ENCODE measurements around the gene FBRSL1.

Gene FBRSL1

GRCh38 chr12:132498931-132499330 lies 9.0 kb downstream of the FBRSL1 start:
- peaks cover 23 to 24% of the 10 kb centered on the region in 2 donors for H3K4me1 ChIP-seq (ENCODE audit: control insufficient read depth in 2 of 2, insufficient read depth in 1 of 2, low read depth in 1 of 2, low read length in 2 of 2)
- H3K4ac ChIP-seq (ENCODE audit: low read length) = no peak overlapping the region
- no peaks in the 10 kb centered on the region for H3K9me3 ChIP-seq (replicated peaks in 1 of 2; ENCODE audit: control insufficient read depth in 2 of 2, insufficient read depth in 1 of 2, low read depth in 1 of 2, low read length in 2 of 2)
- H2BK120ac ChIP-seq (ENCODE audit: low read depth, low read length) = no peak overlapping the region
- H2AK5ac ChIP-seq (ENCODE audit: low read depth, low read length) = no peak overlapping the region
- no CpG with 5 or more reads among the region's 12 CpGs for WGBS, 2 donors (ENCODE audit: extremely low coverage in 2 of 2, insufficient read length in 2 of 2, insufficient replicate concordance in 1 of 2)
- H3K79me1 ChIP-seq (ENCODE audit: low read depth, low read length) = peaks cover 68% of the 10 kb centered on the region
- no peak for DNase-seq (ENCODE audit: low spot score)
- no peak overlapping the region for H4K8ac ChIP-seq (ENCODE audit: low read depth, low read length)
- H3K27ac ChIP-seq (replicated peaks; ENCODE audit: low read length) = no peak overlapping the region
- no peaks in the 10 kb centered on the region for H3K27me3 ChIP-seq (ENCODE audit: control insufficient read depth in 3 of 3, insufficient read depth in 3 of 3, low read depth in 1 of 3, low read length in 3 of 3)
- peak overlapping the region; percentile 48 for H2BK5ac ChIP-seq (ENCODE audit: low read length)
- H3K18ac ChIP-seq (ENCODE audit: low read length) = peak overlapping the region; percentile 17
- peaks cover 0 to 2% of the 10 kb centered on the region in 2 donors for H3K36me3 ChIP-seq (replicated peaks in 1 of 2; ENCODE audit: control insufficient read depth in 2 of 2, insufficient read depth in 2 of 2, low read length in 2 of 2)
- H3K4me2 ChIP-seq (ENCODE audit: insufficient read depth, low read length, poor library complexity, severe bottlenecking) = no peak overlapping the region
- H2BK12ac ChIP-seq (ENCODE audit: low read length) = peak overlapping the region; percentile 75
- H3K23ac ChIP-seq (ENCODE audit: low read depth, low read length, poor library complexity) = peak overlapping the region; percentile 91
- no peak overlapping the region for H3K4me3 ChIP-seq (ENCODE audit: low read length in 2 of 2)
- no peak overlapping the region for H2AFZ ChIP-seq (ENCODE audit: low read length)
- H2BK15ac ChIP-seq (ENCODE audit: low read length) = no peak overlapping the region
- no peak overlapping the region for H4K91ac ChIP-seq (ENCODE audit: low read depth, low read length, poor library complexity)
- H3K9ac ChIP-seq (ENCODE audit: low read depth, low read length, poor library complexity) = no peak overlapping the region
- no peak overlapping the region for H3K14ac ChIP-seq (ENCODE audit: low read length)

- H3K23ac ChIP-seq (ENCODE audit: low read depth, low read length, poor library complexity) = peak overlapping the region; percentile 65
- H3K36me3 ChIP-seq (replicated peaks in 1 of 2; ENCODE audit: control insufficient read depth in 2 of 2, insufficient read depth in 2 of 2, low read length in 2 of 2) = no peaks in the 10 kb centered on the region
- H3K4me2 ChIP-seq (ENCODE audit: insufficient read depth, low read length, poor library complexity, severe bottlenecking) = no peak overlapping the region
- H3K4ac ChIP-seq (ENCODE audit: low read length) = no peak overlapping the region
- no peak overlapping the region for H4K8ac ChIP-seq (ENCODE audit: low read depth, low read length)
- no peak overlapping the region for H3K27ac ChIP-seq (replicated peaks; ENCODE audit: low read length)
- no peak overlapping the region for H2BK12ac ChIP-seq (ENCODE audit: low read length)
- H4K91ac ChIP-seq (ENCODE audit: low read depth, low read length, poor library complexity) = no peak overlapping the region
- peaks cover 58% of the 10 kb centered on the region for H3K79me1 ChIP-seq (ENCODE audit: low read depth, low read length)
- H2BK120ac ChIP-seq (ENCODE audit: low read depth, low read length) = no peak overlapping the region
- H3K9ac ChIP-seq (ENCODE audit: low read depth, low read length, poor library complexity) = peak overlapping the region; percentile 78
- H2AK5ac ChIP-seq (ENCODE audit: low read depth, low read length) = peak overlapping the region; percentile 52
- no peak overlapping the region for H2BK15ac ChIP-seq (ENCODE audit: low read length)
- no peak overlapping the region for H2AFZ ChIP-seq (ENCODE audit: low read length)
- whole genome bisulfite sequencing, 2 donors (ENCODE audit: extremely low coverage in 2 of 2, insufficient read length in 2 of 2, insufficient replicate concordance in 1 of 2) = no CpG with 5 or more reads among the region's 19 CpGs
- no peaks in the 10 kb centered on the region for H3K27me3 ChIP-seq (ENCODE audit: control insufficient read depth in 3 of 3, insufficient read depth in 3 of 3, low read depth in 1 of 3, low read length in 3 of 3)
- DNase-seq (ENCODE audit: low spot score) = no peak
- H3K4me3 ChIP-seq (ENCODE audit: low read length in 2 of 2) = no peak overlapping the region
- peak overlapping the region; percentile 84 for H3K18ac ChIP-seq (ENCODE audit: low read length)
- peak overlapping the region; percentile 89 for H3K14ac ChIP-seq (ENCODE audit: low read length)
- H2BK5ac ChIP-seq (ENCODE audit: low read length) = peak overlapping the region; percentile 48
- H3K4me1 ChIP-seq (ENCODE audit: control insufficient read depth in 2 of 2, insufficient read depth in 1 of 2, low read depth in 1 of 2, low read length in 2 of 2) = peaks cover 23 to 24% of the 10 kb centered on the region in 2 donors
- H3K9me3 ChIP-seq (replicated peaks in 1 of 2; ENCODE audit: control insufficient read depth in 2 of 2, insufficient read depth in 1 of 2, low read depth in 1 of 2, low read length in 2 of 2) = no peaks in the 10 kb centered on the region
These were observed 10.3 kb downstream of the FBRSL1 start for GRCh38 chr12:132500142-132500855.

GRCh38 chr12:132500856-132501180 lies 10.9 kb downstream of the FBRSL1 start:
- H3K9me3 ChIP-seq (replicated peaks in 1 of 2; ENCODE audit: control insufficient read depth in 2 of 2, insufficient read depth in 1 of 2, low read depth in 1 of 2, low read length in 2 of 2) = no peaks in the 10 kb centered on the region
- no peak for DNase-seq (ENCODE audit: low spot score)
- no peaks in the 10 kb centered on the region for H3K36me3 ChIP-seq (replicated peaks in 1 of 2; ENCODE audit: control insufficient read depth in 2 of 2, insufficient read depth in 2 of 2, low read length in 2 of 2)
- H3K79me1 ChIP-seq (ENCODE audit: low read depth, low read length) = peaks cover 53% of the 10 kb centered on the region
- H2BK120ac ChIP-seq (ENCODE audit: low read depth, low read length) = no peak overlapping the region
- no peak overlapping the region for H4K91ac ChIP-seq (ENCODE audit: low read depth, low read length, poor library complexity)
- H3K4me2 ChIP-seq (ENCODE audit: insufficient read depth, low read length, poor library complexity, severe bottlenecking) = no peak overlapping the region
- no CpG with 5 or more reads among the region's 9 CpGs for WGBS, 2 donors (ENCODE audit: extremely low coverage in 2 of 2, insufficient read length in 2 of 2, insufficient replicate concordance in 1 of 2)
- H3K27ac ChIP-seq (replicated peaks; ENCODE audit: low read length) = no peak overlapping the region
- H3K27me3 ChIP-seq (ENCODE audit: control insufficient read depth in 3 of 3, insufficient read depth in 3 of 3, low read depth in 1 of 3, low read length in 3 of 3) = no peaks in the 10 kb centered on the region
- no peak overlapping the region for H4K8ac ChIP-seq (ENCODE audit: low read depth, low read length)
- no peak overlapping the region for H2AFZ ChIP-seq (ENCODE audit: low read length)
- H2AK5ac ChIP-seq (ENCODE audit: low read depth, low read length) = peak overlapping the region; percentile 70
- H3K18ac ChIP-seq (ENCODE audit: low read length) = peak overlapping the region; percentile 84
- peak overlapping the region; percentile 78 for H3K9ac ChIP-seq (ENCODE audit: low read depth, low read length, poor library complexity)
- H3K4me3 ChIP-seq (ENCODE audit: low read length in 2 of 2) = no peak overlapping the region
- H3K23ac ChIP-seq (ENCODE audit: low read depth, low read length, poor library complexity) = peak overlapping the region; percentile 65
- H3K14ac ChIP-seq (ENCODE audit: low read length) = peak overlapping the region; percentile 63
- peak overlapping the region; percentile 30 for H2BK12ac ChIP-seq (ENCODE audit: low read length)
- H3K4me1 ChIP-seq (ENCODE audit: control insufficient read depth in 2 of 2, insufficient read depth in 1 of 2, low read depth in 1 of 2, low read length in 2 of 2) = peaks cover 24 to 26% of the 10 kb centered on the region in 2 donors
- H2BK5ac ChIP-seq (ENCODE audit: low read length) = no peak overlapping the region
- H2BK15ac ChIP-seq (ENCODE audit: low read length) = no peak overlapping the region
- H3K4ac ChIP-seq (ENCODE audit: low read length) = no peak overlapping the region

GRCh38 chr12:132501204-132501940 lies 11.4 kb downstream of the FBRSL1 start:
- no peak overlapping the region for H2BK15ac ChIP-seq (ENCODE audit: low read length)
- no peak overlapping the region for H4K91ac ChIP-seq (ENCODE audit: low read depth, low read length, poor library complexity)
- DNase-seq (ENCODE audit: low spot score) = no peak
- peak overlapping the region; percentile 78 for H3K9ac ChIP-seq (ENCODE audit: low read depth, low read length, poor library complexity)
- peak overlapping the region; percentile 63 for H2BK12ac ChIP-seq (ENCODE audit: low read length)
- no peaks in the 10 kb centered on the region for H3K36me3 ChIP-seq (replicated peaks in 1 of 2; ENCODE audit: control insufficient read depth in 2 of 2, insufficient read depth in 2 of 2, low read length in 2 of 2)
- H3K27ac ChIP-seq (replicated peaks; ENCODE audit: low read length) = no peak overlapping the region
- peak overlapping the region; percentile 84 for H3K18ac ChIP-seq (ENCODE audit: low read length)
- H2BK5ac ChIP-seq (ENCODE audit: low read length) = no peak overlapping the region
- no CpG with 5 or more reads among the region's 27 CpGs for WGBS, 2 donors (ENCODE audit: extremely low coverage in 2 of 2, insufficient read length in 2 of 2, insufficient replicate concordance in 1 of 2)
- no peak overlapping the region for H4K8ac ChIP-seq (ENCODE audit: low read depth, low read length)
- no peak overlapping the region for H3K4me3 ChIP-seq (ENCODE audit: low read length in 2 of 2)
- H2AFZ ChIP-seq (ENCODE audit: low read length) = no peak overlapping the region
- peak overlapping the region; percentile 97 for H3K14ac ChIP-seq (ENCODE audit: low read length)
- H3K27me3 ChIP-seq (ENCODE audit: control insufficient read depth in 3 of 3, insufficient read depth in 3 of 3, low read depth in 1 of 3, low read length in 3 of 3) = no peaks in the 10 kb centered on the region
- no peak overlapping the region for H3K4me2 ChIP-seq (ENCODE audit: insufficient read depth, low read length, poor library complexity, severe bottlenecking)
- H3K4me1 ChIP-seq (ENCODE audit: control insufficient read depth in 2 of 2, insufficient read depth in 1 of 2, low read depth in 1 of 2, low read length in 2 of 2) = peaks cover 26% of the 10 kb centered on the region in 2 donors
- peaks cover 55% of the 10 kb centered on the region for H3K79me1 ChIP-seq (ENCODE audit: low read depth, low read length)
- H2AK5ac ChIP-seq (ENCODE audit: low read depth, low read length) = peak overlapping the region; percentile 76
- H3K23ac ChIP-seq (ENCODE audit: low read depth, low read length, poor library complexity) = no peak overlapping the region
- peak overlapping the region; percentile 37 for H3K4ac ChIP-seq (ENCODE audit: low read length)
- H3K9me3 ChIP-seq (replicated peaks in 1 of 2; ENCODE audit: control insufficient read depth in 2 of 2, insufficient read depth in 1 of 2, low read depth in 1 of 2, low read length in 2 of 2) = no peaks in the 10 kb centered on the region
- H2BK120ac ChIP-seq (ENCODE audit: low read depth, low read length) = no peak overlapping the region
